ENCODE data around the gene ADPGK.
"Not testable (repeated sequence)": the region's sequence is repeated elsewhere in the genome, so short reads cannot be mapped to it uniquely, and the experiment has no call there.

ADPGK gene

GRCh38 chr15:72783640-72784455 lies at the start of gene ADPGK:
TSS of gene ADPGK (minus strand) at chr15:72783758. CDS start at chr15:72783691, 67 bp downstream.
- DNase-seq = peak; percentile 24

DNA sequence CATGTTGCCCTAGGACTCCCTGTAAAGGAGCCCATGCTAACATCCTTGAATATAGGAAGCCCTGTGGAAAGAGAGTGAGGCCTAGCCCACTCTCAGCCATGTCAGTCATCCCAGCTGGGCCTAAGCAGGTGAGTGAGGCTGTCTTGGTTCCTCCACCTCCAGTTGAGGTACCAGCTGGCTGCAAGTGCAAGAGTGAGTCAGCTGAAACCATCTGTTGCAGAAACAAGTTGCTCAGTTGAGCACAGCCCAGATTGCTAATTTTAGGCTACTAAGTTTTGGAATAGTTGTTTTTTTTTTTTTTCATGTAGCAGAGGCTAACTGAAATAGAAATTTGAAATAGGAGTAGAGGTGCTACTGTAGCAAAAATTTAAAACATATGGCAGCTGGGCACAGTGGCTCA lies 43.7 kb upstream of the ADPGK start:
- DNase-seq = no peak

DNA sequence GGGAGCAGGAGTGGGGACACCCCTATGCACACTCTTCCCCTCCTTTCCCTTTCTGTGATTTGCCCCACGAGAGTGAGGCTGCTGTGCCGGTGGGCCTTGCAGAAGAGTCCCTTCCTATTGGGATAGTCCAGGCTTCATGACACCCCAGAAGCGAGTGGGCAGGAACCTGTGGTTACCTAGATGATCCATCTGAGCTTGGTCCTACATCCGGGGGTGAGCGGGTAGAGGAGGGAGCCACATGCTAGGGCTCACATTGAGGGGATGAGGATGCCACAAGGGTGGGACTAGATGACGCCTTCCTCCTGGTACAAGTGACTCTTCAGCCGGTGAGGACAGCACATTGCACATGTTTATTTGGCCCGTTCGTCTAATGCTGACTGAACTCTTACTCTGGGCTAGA lies 43.1 kb upstream of the ADPGK start:
- no peak for DNase-seq

DNA sequence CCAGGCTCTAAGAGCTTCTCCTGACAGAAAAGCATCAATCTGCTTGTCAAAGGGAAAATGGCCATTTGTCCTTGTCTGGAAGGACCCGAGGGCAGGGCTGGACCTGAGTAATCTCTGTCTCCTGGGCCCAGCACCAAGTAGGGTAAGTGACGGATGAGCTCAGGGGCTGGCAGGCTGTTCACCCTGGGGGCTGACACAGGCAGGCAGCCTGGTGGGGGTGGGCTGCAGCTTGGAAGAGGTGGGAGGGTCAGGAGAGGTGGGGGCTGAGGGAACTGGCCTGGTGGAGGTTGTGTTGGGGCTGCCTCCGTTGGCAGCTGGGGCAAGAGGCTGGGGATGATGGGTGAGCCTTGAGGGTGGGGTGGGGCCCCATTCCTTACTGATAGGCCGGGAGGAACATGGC lies 42.3 kb upstream of the ADPGK start:
- no peak for DNase-seq

DNA sequence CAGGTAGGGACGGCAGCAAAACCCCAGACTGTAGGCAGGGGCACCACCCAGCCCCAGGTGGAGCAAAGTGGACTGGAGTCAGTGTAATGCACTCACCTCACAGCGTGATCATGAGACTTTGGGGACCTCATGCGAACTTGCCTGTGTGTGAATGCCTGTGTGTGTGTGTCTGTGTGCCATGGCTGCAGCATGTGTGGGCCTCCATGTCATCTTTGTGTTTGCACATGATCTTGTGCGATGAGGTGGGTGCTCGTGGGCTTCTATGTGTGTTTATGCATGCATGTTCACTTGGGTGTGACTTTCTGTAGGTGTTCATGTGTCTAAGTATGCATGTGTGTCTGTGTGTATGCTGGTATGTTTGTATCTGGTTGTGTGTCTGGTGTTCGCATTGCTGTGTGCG lies 41.2 kb upstream of the ADPGK start:
- DNase-seq = no peak

DNA sequence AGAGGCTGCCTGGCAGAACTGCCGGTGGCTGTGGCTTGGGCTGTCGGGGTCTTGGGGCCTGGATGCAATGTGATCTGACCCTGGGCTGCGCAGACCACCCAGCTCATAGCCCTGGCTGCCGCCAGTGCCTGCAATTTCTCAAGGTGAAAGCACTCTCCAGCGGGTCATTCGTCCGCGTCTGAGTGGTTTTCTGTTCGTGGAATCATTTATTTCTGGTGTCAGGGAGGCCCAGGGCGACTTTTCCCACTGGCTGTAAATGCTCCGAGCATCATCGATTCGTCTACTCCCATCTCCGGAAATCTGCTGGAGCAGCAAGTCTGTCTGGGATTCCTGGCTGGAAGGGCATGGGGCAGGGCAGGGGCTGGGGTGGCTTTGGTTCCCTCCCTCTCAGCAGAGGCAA lies 40.6 kb upstream of the ADPGK start:
- DNase-seq = no peak

- DNase-seq = no peak
Observed at GRCh38 chr15:72820278-72820677, 36.7 kb upstream of the ADPGK start.

GRCh38 chr15:72818632-72819031 lies 35.1 kb upstream of the ADPGK start:
- DNase-seq = no peak

DNA sequence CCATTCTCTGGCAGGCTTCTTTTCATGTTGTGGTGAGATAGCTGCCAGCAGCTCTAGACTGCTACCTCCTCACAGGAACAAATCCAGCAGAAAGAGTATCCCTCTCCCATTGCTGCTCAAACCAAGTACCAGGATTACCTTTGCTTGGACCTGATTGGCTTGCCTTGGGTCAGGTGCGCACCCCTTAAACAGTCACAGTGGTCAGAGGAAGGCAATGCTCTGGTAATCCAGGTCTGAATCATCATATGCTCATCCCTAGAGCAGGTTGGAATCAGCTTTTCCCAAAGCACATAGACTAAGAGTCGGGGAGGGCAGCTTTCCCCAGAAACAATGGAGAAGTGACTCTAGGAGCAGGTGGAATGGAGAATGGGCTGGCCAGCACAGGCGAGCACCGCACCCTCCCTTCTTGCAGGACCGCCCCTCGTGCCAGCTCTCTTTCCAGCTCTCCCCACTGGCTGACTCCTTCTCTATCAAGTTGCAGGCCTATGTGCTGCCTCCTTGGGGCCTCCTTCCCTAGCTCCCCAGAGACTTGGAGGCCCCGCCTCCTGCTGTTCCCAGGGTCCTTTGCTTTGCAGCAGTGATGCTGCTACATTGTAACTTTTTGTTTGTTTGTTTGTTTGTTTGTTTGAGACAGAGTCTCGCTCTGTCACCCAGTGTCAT lies 29.9 kb upstream of the ADPGK start:
- DNase-seq = no peak

DNA sequence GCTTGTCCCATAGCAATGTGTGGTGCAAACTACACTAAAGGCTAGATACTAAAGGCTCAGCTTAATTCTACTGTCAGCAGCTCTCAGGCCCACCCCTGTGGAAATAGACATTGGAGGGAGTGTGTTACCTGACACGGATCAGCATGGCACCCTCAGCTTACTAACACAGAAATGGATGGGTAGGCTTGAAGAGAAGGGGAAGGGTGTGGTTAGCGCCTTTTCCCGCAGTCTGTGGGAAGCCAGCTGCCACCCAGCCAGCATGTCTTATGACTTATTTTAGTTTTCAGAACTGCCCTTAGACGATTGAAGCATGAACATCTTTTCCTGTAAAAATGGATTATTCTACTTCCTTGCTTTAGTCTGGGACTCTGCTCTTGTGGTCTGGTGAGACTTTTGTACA lies 25.8 kb upstream of the ADPGK start:
- no peak for DNase-seq

GRCh38 chr15:72807346-72807745 lies 23.8 kb upstream of the ADPGK start:
- not testable (repeated sequence) for DNase-seq

- DNase-seq = no peak
Observed at GRCh38 chr15:72803006-72803405, 19.4 kb upstream of the ADPGK start.

- no peak for DNase-seq
Observed at GRCh38 chr15:72801590-72802325, 18.2 kb upstream of the ADPGK start.

GRCh38 chr15:72800833-72801481 lies 17.4 kb upstream of the ADPGK start:
- no peak for DNase-seq

- DNase-seq = no peak
Observed at GRCh38 chr15:72797834-72798233, 14.3 kb upstream of the ADPGK start.

- no peak for DNase-seq
Observed at GRCh38 chr15:72797338-72797689, 13.8 kb upstream of the ADPGK start.

- DNase-seq = no peak
Observed at GRCh38 chr15:72796515-72797337, 13.2 kb upstream of the ADPGK start.

DNA sequence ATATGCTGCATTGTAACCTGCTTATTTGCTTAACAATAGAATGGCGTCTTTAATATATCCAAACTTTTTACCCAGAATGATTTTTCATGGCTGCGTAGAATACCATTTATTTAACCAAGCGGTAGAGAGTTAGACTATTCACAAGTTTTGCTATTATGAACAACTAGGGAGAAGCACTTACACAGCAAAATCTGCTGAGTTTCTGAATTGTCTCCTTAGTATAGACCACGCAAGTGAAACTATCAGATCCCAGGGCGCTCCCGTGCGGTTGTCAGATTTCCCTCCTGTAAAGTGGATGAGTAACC lies 12.6 kb upstream of the ADPGK start:
- DNase-seq = no peak

- no peak for DNase-seq
Observed at GRCh38 chr15:72793766-72794660, 10.5 kb upstream of the ADPGK start.

DNA sequence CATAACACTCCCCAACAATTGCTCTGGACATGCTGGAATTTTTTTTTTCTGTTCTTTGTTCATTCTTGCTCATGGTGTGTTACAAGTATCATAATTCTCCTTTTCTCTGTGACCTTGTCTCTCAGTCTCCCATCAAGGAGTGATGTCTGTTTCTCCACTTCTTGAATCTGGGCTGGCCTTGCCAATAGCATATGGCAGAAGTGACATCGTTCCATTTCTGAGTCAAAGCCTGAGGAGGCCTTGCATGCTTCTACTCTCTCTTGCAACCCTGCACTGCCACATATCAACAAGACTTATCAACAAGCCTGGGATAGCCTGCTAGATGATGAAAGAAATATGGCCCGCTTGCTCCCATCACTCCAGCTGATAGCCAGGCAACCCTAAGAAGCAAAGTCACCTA lies 8.9 kb upstream of the ADPGK start:
- no peak for DNase-seq

DNA sequence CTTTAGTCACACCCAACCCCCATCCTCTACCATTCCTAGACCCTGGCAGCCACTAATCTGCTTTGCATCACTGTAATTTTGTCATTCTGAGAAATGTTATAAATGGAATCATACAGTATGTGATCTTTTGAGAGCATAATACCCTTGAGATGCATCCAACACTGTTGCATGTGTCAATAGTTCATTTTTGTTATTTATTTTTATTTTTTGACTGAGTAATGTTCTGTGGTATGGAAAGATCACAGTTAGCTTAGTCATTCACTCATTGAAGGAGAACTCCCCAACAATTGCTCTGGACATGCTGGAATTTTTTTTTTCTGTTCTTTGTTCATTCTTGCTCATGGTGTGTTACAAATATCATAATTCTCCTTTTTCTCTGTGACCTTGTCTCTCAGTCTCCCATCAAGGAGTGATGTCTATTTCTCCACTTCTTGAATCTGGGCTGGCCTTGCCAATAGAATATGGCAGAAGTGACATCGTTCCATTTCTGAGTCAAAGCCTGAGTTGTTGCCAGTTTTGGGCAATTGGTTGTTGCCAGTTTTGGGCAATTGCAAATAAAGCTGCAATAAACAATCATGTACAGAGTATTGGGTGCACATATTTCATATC lies 6.8 kb upstream of the ADPGK start:
- DNase-seq = no peak
